Stromal cell of bone marrow (primary cell): ENCODE measurements around the gene ZNF786.
"Not testable (repeated sequence)": the region's sequence is repeated elsewhere in the genome, so short reads cannot be mapped to it uniquely, and the experiment has no call there.

Source experiments
- DNase-seq: peaks from one replicate; pipeline ENCODE4 v3.0.0-alpha.2; 2012; ENCODE audit warnings: low read depth

The ZNF786 gene

GRCh38 chr7:149090397-149091195 lies at the start of gene ZNF786:
Gene ZNF786, minus strand, starts transcription at chr7:149090718. Its CDS starts 78 bp downstream, at chr7:149090640.
- DNase-seq = peak; percentile 79

- DNase-seq = no peak
Measured at GRCh38 chr7:149136118-149136517, 45.6 kb upstream of the ZNF786 start.

- no peak for DNase-seq
Measured at GRCh38 chr7:149133028-149133710, 42.7 kb upstream of the ZNF786 start.

- no peak for DNase-seq
Measured at GRCh38 chr7:149130572-149131198, 40.2 kb upstream of the ZNF786 start.

GRCh38 chr7:149126662-149127266 lies 36.2 kb upstream of the ZNF786 start:
- no peak for DNase-seq

- DNase-seq = peak; percentile 85
Measured at GRCh38 chr7:149125863-149126661, 35.5 kb upstream of the ZNF786 start, which contains the start of gene ZNF425. Gene ZNF425, minus strand, starts transcription at chr7:149126324. Its CDS starts 111 bp downstream, at chr7:149126213.

- DNase-seq = no peak
Measured at GRCh38 chr7:149125189-149125862, 34.8 kb upstream of the ZNF786 start.

- DNase-seq = no peak
Measured at GRCh38 chr7:149109969-149110368, 19.5 kb upstream of the ZNF786 start.

GRCh38 chr7:149104749-149105148 lies 14.2 kb upstream of the ZNF786 start:
- DNase-seq = no peak

GRCh38 chr7:149104214-149104613 lies 13.7 kb upstream of the ZNF786 start:
- no peak for DNase-seq

- DNase-seq = no peak
Measured at GRCh38 chr7:149103424-149103823, 12.9 kb upstream of the ZNF786 start.

- DNase-seq = no peak
Measured at GRCh38 chr7:149102666-149103065, 12.1 kb upstream of the ZNF786 start.

GRCh38 chr7:149100821-149101220 lies 10.3 kb upstream of the ZNF786 start:
- DNase-seq = no peak

GRCh38 chr7:149099058-149099457 lies 8.5 kb upstream of the ZNF786 start:
- DNase-seq = no peak

- no peak for DNase-seq
Measured at GRCh38 chr7:149097088-149097487, 6.6 kb upstream of the ZNF786 start.

GRCh38 chr7:149093228-149093627 lies 2.7 kb upstream of the ZNF786 start:
- DNase-seq = no peak

GRCh38 chr7:149092244-149092643 lies 1.7 kb upstream of the ZNF786 start:
- DNase-seq = not testable (repeated sequence)

GRCh38 chr7:149087376-149087775 lies 3.1 kb downstream of the ZNF786 start:
- DNase-seq = no peak

- no peak for DNase-seq
Measured at GRCh38 chr7:149085866-149086265, 4.7 kb downstream of the ZNF786 start.

- DNase-seq = no peak
Measured at GRCh38 chr7:149084407-149084806, 6.1 kb downstream of the ZNF786 start.

GRCh38 chr7:149081914-149082313 lies 8.6 kb downstream of the ZNF786 start:
- DNase-seq = no peak
